ENCODE results near the gene RNF224. TPM values are rescaled to one million over a fixed set of nuclear protein-coding genes. Genes with fewer than 3 reads are reported as not detected.

The RNF224 gene
- total RNA-seq (under 1 TPM in 1 of 2 donors, not detected in 1; 0.06 TPM), polyA plus RNA-seq (ENCODE audit: insufficient read length in 2 of 2) (1 to 10 TPM; 1.3 to 2.2 TPM)
- long read RNA-seq, donor 1, result 0 reads
- long read RNA-seq, donor 2, result 0 reads
- long read RNA-seq, donor 3, result 0 reads
- long read RNA-seq, donor 4, result 0 reads

GRCh38 chr9:137227054-137227852 is at the start of gene RNF224:
RNF224 (plus strand) TSS chr9:137227502; CDS start chr9:137228336, 834 bp downstream.
- H3K9me3 ChIP-seq (ENCODE audit: control insufficient read depth, insufficient read depth, low read length), result no peaks in the 10 kb centered on the region
- peak in 3 of 6 donors; percentile 45 to 87 (median 83) for DNase-seq (ENCODE audit: low read depth in 4 of 6, low spot score in 6 of 6)
- 46% methylated on average over 25 of the region's 25 CpGs for WGBS (ENCODE audit: insufficient coverage)
- peaks cover 2% of the 10 kb centered on the region for H3K36me3 ChIP-seq (ENCODE audit: control insufficient read depth, insufficient read depth, low read length)
- no peak within 1 kb of the TSS for H3K4me3 ChIP-seq (ENCODE audit: low read depth, low read length)
- H3K27me3 ChIP-seq (ENCODE audit: control insufficient read depth, insufficient read depth, low read length), result no peaks in the 10 kb centered on the region
- peaks cover 26% of the 10 kb centered on the region for H3K4me1 ChIP-seq (ENCODE audit: control insufficient read depth, insufficient read depth, low read length)
- no peak within 1 kb of the TSS for H3K27ac ChIP-seq (ENCODE audit: low read depth, low read length)

GRCh38 chr9:137178201-137178938 is 48.9 kb upstream of the RNF224 start:
- WGBS (ENCODE audit: insufficient coverage), result 93% methylated on average over 23 of the region's 23 CpGs
- Histone ChIP-seq H3K36me3 (ENCODE audit: control insufficient read depth, insufficient read depth, low read length) (peaks cover 89% of the 10 kb centered on the region), H3K27me3 (ENCODE audit: control insufficient read depth, insufficient read depth, low read length) (no peaks in the 10 kb centered on the region), H3K9me3 (ENCODE audit: control insufficient read depth, insufficient read depth, low read length) (no peaks in the 10 kb centered on the region), H3K4me3 (ENCODE audit: low read depth, low read length) (no peak overlapping the region), H3K4me1 (ENCODE audit: control insufficient read depth, insufficient read depth, low read length) (peaks cover 4% of the 10 kb centered on the region), H3K27ac (ENCODE audit: low read depth, low read length) (no peak overlapping the region)
- no peak for DNase-seq (ENCODE audit: low read depth in 4 of 6, low spot score in 6 of 6)

GRCh38 chr9:137178939-137179630 is 48.2 kb upstream of the RNF224 start:
- Histone ChIP-seq H3K27me3 (ENCODE audit: control insufficient read depth, insufficient read depth, low read length) (no peaks in the 10 kb centered on the region), H3K4me3 (ENCODE audit: low read depth, low read length) (no peak overlapping the region), H3K4me1 (ENCODE audit: control insufficient read depth, insufficient read depth, low read length) (peaks cover 4% of the 10 kb centered on the region), H3K36me3 (ENCODE audit: control insufficient read depth, insufficient read depth, low read length) (peaks cover 95% of the 10 kb centered on the region), H3K9me3 (ENCODE audit: control insufficient read depth, insufficient read depth, low read length) (no peaks in the 10 kb centered on the region), H3K27ac (ENCODE audit: low read depth, low read length) (no peak overlapping the region)
- DNase-seq (ENCODE audit: low read depth in 4 of 6, low spot score in 6 of 6), result no peak
- 90% methylated on average over 13 of the region's 19 CpGs for whole genome bisulfite sequencing (ENCODE audit: insufficient coverage)

GRCh38 chr9:137179761-137180160 is 47.5 kb upstream of the RNF224 start:
- no peak overlapping the region for H3K27ac ChIP-seq (ENCODE audit: low read depth, low read length)
- 93% methylated on average over 16 of the region's 17 CpGs for WGBS (ENCODE audit: insufficient coverage)
- H3K9me3 ChIP-seq (ENCODE audit: control insufficient read depth, insufficient read depth, low read length), result no peaks in the 10 kb centered on the region
- peaks cover 96% of the 10 kb centered on the region for H3K36me3 ChIP-seq (ENCODE audit: control insufficient read depth, insufficient read depth, low read length)
- DNase-seq (ENCODE audit: low read depth in 4 of 6, low spot score in 6 of 6), result no peak
- peaks cover 4% of the 10 kb centered on the region for H3K4me1 ChIP-seq (ENCODE audit: control insufficient read depth, insufficient read depth, low read length)
- no peak overlapping the region for H3K4me3 ChIP-seq (ENCODE audit: low read depth, low read length)
- H3K27me3 ChIP-seq (ENCODE audit: control insufficient read depth, insufficient read depth, low read length), result no peaks in the 10 kb centered on the region

- no peak overlapping the region for H3K27ac ChIP-seq (ENCODE audit: low read depth, low read length)
- no peaks in the 10 kb centered on the region for H3K9me3 ChIP-seq (ENCODE audit: control insufficient read depth, insufficient read depth, low read length)
- no peak overlapping the region for H3K4me3 ChIP-seq (ENCODE audit: low read depth, low read length)
- H3K4me1 ChIP-seq (ENCODE audit: control insufficient read depth, insufficient read depth, low read length), result no peaks in the 10 kb centered on the region
- 96% methylated on average over 20 of the region's 20 CpGs for WGBS (ENCODE audit: insufficient coverage)
- DNase-seq (ENCODE audit: low read depth in 4 of 6, low spot score in 6 of 6), result no peak
- H3K36me3 ChIP-seq (ENCODE audit: control insufficient read depth, insufficient read depth, low read length), result peaks cover 97% of the 10 kb centered on the region
- H3K27me3 ChIP-seq (ENCODE audit: control insufficient read depth, insufficient read depth, low read length), result no peaks in the 10 kb centered on the region
Measured at GRCh38 chr9:137180491-137180890, 46.8 kb upstream of the RNF224 start.

- Histone ChIP-seq H3K27me3 (ENCODE audit: control insufficient read depth, insufficient read depth, low read length) (no peaks in the 10 kb centered on the region), H3K27ac (ENCODE audit: low read depth, low read length) (no peak overlapping the region)
Measured at GRCh38 chr9:137181680-137182079, 45.6 kb upstream of the RNF224 start.

GRCh38 chr9:137182836-137183235 is 44.5 kb upstream of the RNF224 start:
- no peaks in the 10 kb centered on the region for H3K27me3 ChIP-seq (ENCODE audit: control insufficient read depth, insufficient read depth, low read length)
- DNase-seq (ENCODE audit: low read depth in 4 of 6, low spot score in 6 of 6), result no peak
- H3K4me1 ChIP-seq (ENCODE audit: control insufficient read depth, insufficient read depth, low read length), result peaks cover 23% of the 10 kb centered on the region
- H3K9me3 ChIP-seq (ENCODE audit: control insufficient read depth, insufficient read depth, low read length), result no peaks in the 10 kb centered on the region
- peaks cover 99% of the 10 kb centered on the region for H3K36me3 ChIP-seq (ENCODE audit: control insufficient read depth, insufficient read depth, low read length)
- H3K27ac ChIP-seq (ENCODE audit: low read depth, low read length), result no peak overlapping the region
- 92% methylated on average over 17 of the region's 17 CpGs for WGBS (ENCODE audit: insufficient coverage)
- H3K4me3 ChIP-seq (ENCODE audit: low read depth, low read length), result no peak overlapping the region

More at GRCh38 chr9:137181680-137182079, 45.6 kb upstream of the RNF224 start:
- Histone ChIP-seq H3K36me3 (ENCODE audit: control insufficient read depth, insufficient read depth, low read length) (peaks cover 100% of the 10 kb centered on the region), H3K4me1 (ENCODE audit: control insufficient read depth, insufficient read depth, low read length) (peaks cover 12% of the 10 kb centered on the region), H3K9me3 (ENCODE audit: control insufficient read depth, insufficient read depth, low read length) (no peaks in the 10 kb centered on the region), H3K4me3 (ENCODE audit: low read depth, low read length) (no peak overlapping the region)
- WGBS (ENCODE audit: insufficient coverage), result 95% methylated on average over 22 of the region's 22 CpGs
- no peak for DNase-seq (ENCODE audit: low read depth in 4 of 6, low spot score in 6 of 6)

- H3K27me3 ChIP-seq (ENCODE audit: control insufficient read depth, insufficient read depth, low read length), result no peaks in the 10 kb centered on the region
- no peaks in the 10 kb centered on the region for H3K9me3 ChIP-seq (ENCODE audit: control insufficient read depth, insufficient read depth, low read length)
- no peak overlapping the region for H3K27ac ChIP-seq (ENCODE audit: low read depth, low read length)
- no peak overlapping the region for H3K4me3 ChIP-seq (ENCODE audit: low read depth, low read length)
- peaks cover 92% of the 10 kb centered on the region for H3K36me3 ChIP-seq (ENCODE audit: control insufficient read depth, insufficient read depth, low read length)
- no peak for DNase-seq (ENCODE audit: low read depth in 4 of 6, low spot score in 6 of 6)
- H3K4me1 ChIP-seq (ENCODE audit: control insufficient read depth, insufficient read depth, low read length), result peaks cover 30% of the 10 kb centered on the region
- WGBS (ENCODE audit: insufficient coverage), result 95% methylated on average over 27 of the region's 27 CpGs
Measured at GRCh38 chr9:137183980-137184595, 43.2 kb upstream of the RNF224 start.

Measured in spinal cord (tissue), 10 donors.